ENCODE measurements around the gene FIGNL2. TPM values are rescaled to one million over a fixed set of nuclear protein-coding genes. Genes with fewer than 3 reads are reported as not detected.

FIGNL2 gene
- total RNA-seq, 3 donors from 2014 or later = 0.16 to 1.3 (median 0.29) TPM

DNA sequence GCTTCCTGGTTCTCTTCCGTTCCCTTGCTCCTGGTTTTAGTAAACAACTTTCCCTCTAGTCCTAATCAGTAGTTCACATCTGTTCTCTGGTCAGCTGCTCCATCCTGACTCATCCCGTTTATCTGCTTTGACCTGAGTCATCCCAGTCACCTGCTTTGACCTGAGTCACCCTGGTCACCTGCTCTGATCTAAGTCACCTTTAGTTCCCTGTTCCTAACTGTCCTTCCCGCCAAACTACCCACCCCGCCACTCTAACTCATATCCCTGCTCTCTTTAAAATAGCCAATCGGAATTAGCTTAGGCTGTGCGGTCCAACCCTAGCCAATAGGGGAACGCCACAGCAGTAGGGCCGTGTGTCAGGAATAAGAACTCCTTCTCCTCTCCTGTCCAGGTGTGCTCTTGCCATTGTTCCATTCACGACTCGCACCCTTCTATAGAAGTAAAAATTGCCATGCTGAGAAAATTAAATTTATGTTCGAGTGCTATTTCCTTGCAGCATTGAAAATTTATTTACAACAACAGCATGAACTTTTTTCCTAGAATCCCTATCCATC, 36.2 kb upstream of the FIGNL2 start:
- Histone ChIP-seq H3K4me1 (peaks cover 0 to 5% of the 10 kb centered on the region in 2 donors), H3K9me3 (no peaks in the 10 kb centered on the region), H3K27me3 (no peaks in the 10 kb centered on the region), H3K27ac (peak overlapping the region; percentile 71 to 87), H3K4me3 (no peak overlapping the region), H3K36me3 (no peaks in the 10 kb centered on the region)
- intact Hi-C loops (cut with DNase I; ENCODE audit: low total_unique reads) = no loop called here
- no peak for DNase-seq (ENCODE audit: low spot score in 2 of 2)
- TF ChIP-seq POLR2AphosphoS5 (IDR thresholded peaks at IDR 0.05) (peak in 2 of 3 donors; percentile 21 to 39), POLR2A (IDR thresholded peaks at IDR 0.05) (no peak)
- TF ChIP-seq, protein P1, sequence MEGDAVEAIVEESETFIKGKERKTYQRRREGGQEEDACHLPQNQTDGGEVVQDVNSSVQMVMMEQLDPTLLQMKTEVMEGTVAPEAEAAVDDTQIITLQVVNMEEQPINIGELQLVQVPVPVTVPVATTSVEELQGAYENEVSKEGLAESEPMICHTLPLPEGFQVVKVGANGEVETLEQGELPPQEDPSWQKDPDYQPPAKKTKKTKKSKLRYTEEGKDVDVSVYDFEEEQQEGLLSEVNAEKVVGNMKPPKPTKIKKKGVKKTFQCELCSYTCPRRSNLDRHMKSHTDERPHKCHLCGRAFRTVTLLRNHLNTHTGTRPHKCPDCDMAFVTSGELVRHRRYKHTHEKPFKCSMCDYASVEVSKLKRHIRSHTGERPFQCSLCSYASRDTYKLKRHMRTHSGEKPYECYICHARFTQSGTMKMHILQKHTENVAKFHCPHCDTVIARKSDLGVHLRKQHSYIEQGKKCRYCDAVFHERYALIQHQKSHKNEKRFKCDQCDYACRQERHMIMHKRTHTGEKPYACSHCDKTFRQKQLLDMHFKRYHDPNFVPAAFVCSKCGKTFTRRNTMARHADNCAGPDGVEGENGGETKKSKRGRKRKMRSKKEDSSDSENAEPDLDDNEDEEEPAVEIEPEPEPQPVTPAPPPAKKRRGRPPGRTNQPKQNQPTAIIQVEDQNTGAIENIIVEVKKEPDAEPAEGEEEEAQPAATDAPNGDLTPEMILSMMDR (IDR thresholded peaks at IDR 0.05) = no peak

DNA sequence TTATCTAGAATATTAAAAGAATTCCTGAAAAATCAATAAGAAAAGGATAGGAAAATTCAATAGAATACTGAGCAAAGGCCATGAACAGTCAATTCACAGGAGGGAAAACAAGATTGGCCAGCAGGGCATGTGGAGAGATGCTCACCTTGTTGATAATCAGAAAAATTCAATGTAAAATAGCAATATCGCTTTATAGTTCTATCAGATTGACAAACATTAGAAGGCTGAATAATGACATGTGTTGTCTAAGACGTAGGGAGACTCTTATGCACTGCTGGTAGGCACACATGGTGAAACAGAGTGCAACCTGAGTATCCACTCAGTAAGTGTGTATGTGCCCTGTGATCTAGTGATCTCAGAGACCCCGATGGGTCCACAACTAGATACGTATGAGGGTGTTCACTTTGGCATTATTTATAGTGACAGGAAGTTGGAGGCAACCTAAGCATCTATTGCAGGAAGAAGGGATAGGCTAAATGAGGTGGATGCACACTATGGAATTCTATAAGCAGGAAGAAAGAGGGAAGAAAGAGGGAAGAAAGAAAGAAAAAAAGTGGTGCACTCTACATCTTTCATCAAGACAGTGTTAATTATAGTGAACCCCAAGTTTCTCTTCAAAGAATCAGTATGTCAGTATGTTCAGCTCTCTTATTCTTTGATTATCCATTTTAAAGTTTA, 35.6 kb upstream of the FIGNL2 start:
- Histone ChIP-seq H3K4me3 (no peak overlapping the region), H3K9me3 (no peaks in the 10 kb centered on the region), H3K4me1 (peaks cover 0 to 5% of the 10 kb centered on the region in 2 donors), H3K36me3 (no peaks in the 10 kb centered on the region), H3K27me3 (no peaks in the 10 kb centered on the region), H3K27ac (peak overlapping the region; percentile 71 to 87)
- no peak for TF ChIP-seq POLR2AphosphoS5 (IDR thresholded peaks at IDR 0.05)
- TF ChIP-seq POLR2A (IDR thresholded peaks at IDR 0.05) = no peak
- TF ChIP-seq, protein P1 (IDR thresholded peaks at IDR 0.05) = no peak
- DNase-seq (ENCODE audit: low spot score in 2 of 2) = no peak
- intact Hi-C loops (cut with DNase I; ENCODE audit: low total_unique reads) = no loop called here

DNA sequence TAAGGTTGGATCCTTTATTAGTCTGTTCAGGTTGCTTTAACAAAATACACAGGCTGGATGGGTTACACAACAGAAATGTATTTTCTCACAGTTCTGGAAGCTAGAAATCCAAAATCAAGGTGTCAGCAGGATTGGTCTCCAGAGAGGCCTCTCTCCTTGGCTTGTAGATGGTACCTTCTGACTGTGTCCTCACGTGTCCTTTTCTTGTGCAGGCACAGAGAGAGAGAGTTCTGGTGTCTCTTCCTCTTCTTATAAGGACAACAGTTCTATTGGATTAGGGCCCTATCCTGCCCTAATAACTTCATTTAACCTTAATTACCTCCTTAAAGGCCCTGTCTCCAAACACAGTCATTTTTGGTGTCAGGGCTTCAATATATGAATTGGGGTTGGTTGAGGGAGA, 34.8 kb upstream of the FIGNL2 start:
- Histone ChIP-seq H3K4me1 (peaks cover 0 to 5% of the 10 kb centered on the region in 2 donors), H3K27ac (peak overlapping the region in 1 of 2 donors; percentile 25), H3K27me3 (no peaks in the 10 kb centered on the region), H3K9me3 (no peaks in the 10 kb centered on the region), H3K4me3 (no peak overlapping the region), H3K36me3 (no peaks in the 10 kb centered on the region)
- TF ChIP-seq, protein P1 (IDR thresholded peaks at IDR 0.05) = no peak
- no peak for TF ChIP-seq POLR2AphosphoS5 (IDR thresholded peaks at IDR 0.05)
- no peak for TF ChIP-seq POLR2A (IDR thresholded peaks at IDR 0.05)
- intact Hi-C loops (cut with DNase I; ENCODE audit: low total_unique reads) = no loop called here
- no peak for DNase-seq (ENCODE audit: low spot score in 2 of 2)

DNA sequence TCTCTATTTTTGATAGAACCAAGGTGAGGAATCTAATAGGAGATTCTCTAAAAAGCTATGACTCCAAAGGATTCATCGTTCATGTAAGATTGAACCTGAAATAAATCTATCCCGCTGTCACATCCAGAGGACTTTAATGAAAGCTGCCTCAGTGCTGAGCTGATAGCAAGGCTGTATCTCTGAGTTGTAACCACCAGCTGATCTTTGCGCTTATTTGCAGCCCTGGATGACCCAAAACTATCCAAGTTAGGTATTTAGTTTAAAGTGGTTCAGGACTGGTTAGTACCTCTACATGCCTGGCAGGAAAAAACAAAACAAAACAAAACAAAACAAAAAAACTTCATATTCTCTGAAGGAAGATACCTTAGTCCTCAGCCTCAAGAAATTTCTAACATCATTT, 30.6 kb upstream of the FIGNL2 start:
- no peaks in the 10 kb centered on the region for H3K27me3 ChIP-seq
- H3K36me3 ChIP-seq = no peaks in the 10 kb centered on the region
- H3K4me1 ChIP-seq = no peaks in the 10 kb centered on the region
- DNase-seq (ENCODE audit: low spot score in 2 of 2) = no peak
- H3K4me3 ChIP-seq = no peak overlapping the region
- intact Hi-C loops (cut with DNase I; ENCODE audit: low total_unique reads) = no loop called here
- H3K27ac ChIP-seq = no peak overlapping the region
- TF ChIP-seq, protein P1 (IDR thresholded peaks at IDR 0.05) = no peak
- no peak for TF ChIP-seq POLR2A (IDR thresholded peaks at IDR 0.05)
- no peak for TF ChIP-seq POLR2AphosphoS5 (IDR thresholded peaks at IDR 0.05)
- H3K9me3 ChIP-seq = no peaks in the 10 kb centered on the region

DNA sequence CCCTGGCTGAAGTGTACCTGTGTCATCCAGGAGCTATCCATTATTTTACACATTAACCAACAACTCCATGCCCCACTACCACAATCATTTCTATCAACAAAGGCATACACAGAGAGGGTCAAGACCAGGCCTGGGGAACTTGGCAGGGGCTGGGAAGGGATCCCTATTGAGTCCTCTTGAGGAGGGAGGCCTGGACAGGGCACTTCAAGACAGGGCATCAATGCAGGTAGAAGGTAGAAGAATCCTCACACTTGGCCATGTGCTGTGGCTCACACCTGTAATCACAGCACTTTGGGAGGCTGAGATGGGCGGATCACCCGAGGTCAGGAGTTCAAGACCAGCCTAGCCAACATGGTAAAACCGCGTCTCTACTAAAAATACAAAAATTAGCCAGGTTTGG, 26.0 kb upstream of the FIGNL2 start:
- Histone ChIP-seq H3K27ac (no peak overlapping the region), H3K36me3 (no peaks in the 10 kb centered on the region), H3K27me3 (no peaks in the 10 kb centered on the region), H3K4me1 (no peaks in the 10 kb centered on the region), H3K4me3 (no peak overlapping the region), H3K9me3 (no peaks in the 10 kb centered on the region)
- no peak for DNase-seq (ENCODE audit: low spot score in 2 of 2)
- TF ChIP-seq, protein P1 (IDR thresholded peaks at IDR 0.05) = no peak
- TF ChIP-seq POLR2A (IDR thresholded peaks at IDR 0.05) (no peak), POLR2AphosphoS5 (IDR thresholded peaks at IDR 0.05) (no peak)
- intact Hi-C loops (cut with DNase I; ENCODE audit: low total_unique reads) = no loop called here

Measured in breast epithelium (tissue), 4 donors.